ENCODE measurements around the gene SLC17A5.

GRCh38 chr6:73547036-73547435 is 106.8 kb downstream of the SLC17A5 start:
- no peak for TF ChIP-seq EZH2 (optimal IDR thresholded peaks at IDR 0.05; ENCODE audit: low read depth, low read length)
- no peak for TF ChIP-seq EZH2phosphoT487 (IDR thresholded peaks at IDR 0.05; ENCODE audit: low read length)

Data from MM.1S (cell line).